Tibial nerve (tissue), 3 donors: Measurements from ENCODE around the gene SETD3.

Experiments
- POLR2A ChIP-seq, 2 donors: fragments of 450-650 bp; IDR thresholded peaks; one replicate each; pipeline ENCODE4 v1.6.1; 2017; ENCODE audit warnings: antibody characterized with exemption in 2 of 2, mild to moderate bottlenecking in 2 of 2, moderate library complexity in 2 of 2
- TF ChIP-seq, protein P1 (sequence below), 5 experiments: fragments of 200-600 bp in 3 of 5; fragments of 450-650 bp in 2 of 5; sonication (generic) in 3 of 5; IDR thresholded peaks; one replicate each; pipeline ENCODE4 v1.5.1; 2016 to 2019; ENCODE audit warnings: antibody characterized with exemption in 5 of 5, mild to moderate bottlenecking in 3 of 5, moderate library complexity in 2 of 5

GRCh38 chr14:99380402-99380801 is 100.3 kb downstream of the SETD3 start:
- TF ChIP-seq, protein P1, sequence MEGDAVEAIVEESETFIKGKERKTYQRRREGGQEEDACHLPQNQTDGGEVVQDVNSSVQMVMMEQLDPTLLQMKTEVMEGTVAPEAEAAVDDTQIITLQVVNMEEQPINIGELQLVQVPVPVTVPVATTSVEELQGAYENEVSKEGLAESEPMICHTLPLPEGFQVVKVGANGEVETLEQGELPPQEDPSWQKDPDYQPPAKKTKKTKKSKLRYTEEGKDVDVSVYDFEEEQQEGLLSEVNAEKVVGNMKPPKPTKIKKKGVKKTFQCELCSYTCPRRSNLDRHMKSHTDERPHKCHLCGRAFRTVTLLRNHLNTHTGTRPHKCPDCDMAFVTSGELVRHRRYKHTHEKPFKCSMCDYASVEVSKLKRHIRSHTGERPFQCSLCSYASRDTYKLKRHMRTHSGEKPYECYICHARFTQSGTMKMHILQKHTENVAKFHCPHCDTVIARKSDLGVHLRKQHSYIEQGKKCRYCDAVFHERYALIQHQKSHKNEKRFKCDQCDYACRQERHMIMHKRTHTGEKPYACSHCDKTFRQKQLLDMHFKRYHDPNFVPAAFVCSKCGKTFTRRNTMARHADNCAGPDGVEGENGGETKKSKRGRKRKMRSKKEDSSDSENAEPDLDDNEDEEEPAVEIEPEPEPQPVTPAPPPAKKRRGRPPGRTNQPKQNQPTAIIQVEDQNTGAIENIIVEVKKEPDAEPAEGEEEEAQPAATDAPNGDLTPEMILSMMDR (IDR thresholded peaks at IDR 0.05), result no peak
- no peak for TF ChIP-seq POLR2A (IDR thresholded peaks at IDR 0.05)
